Measurements from ENCODE around the gene REC8. TPM values are rescaled to one million over a fixed set of nuclear protein-coding genes. Genes with fewer than 3 reads are reported as not detected.

REC8 gene
- total RNA-seq, 4 donors from 2014 or later, result 9.5 to 54.3 (median 42.1) TPM

GRCh38 chr14:24177891-24178290, 6.0 kb downstream of the REC8 start:
- H3K4me1 ChIP-seq, result no peaks in the 10 kb centered on the region
- TF ChIP-seq CTCF (IDR thresholded peaks at IDR 0.05) (no peak), POLR2A (IDR thresholded peaks at IDR 0.05) (no peak)
- H3K36me3 ChIP-seq, result no peaks in the 10 kb centered on the region
- H3K4me3 ChIP-seq, result no peak overlapping the region
- intact Hi-C loops (cut with DNase I; ENCODE audit: low total_unique reads), result no loop called here
- H3K27me3 ChIP-seq, result no peaks in the 10 kb centered on the region
- no peak overlapping the region for H3K27ac ChIP-seq
- H3K9me3 ChIP-seq, result no peaks in the 10 kb centered on the region
- DNase-seq, result no peak

GRCh38 chr14:24178399-24179178, 6.7 kb downstream of the REC8 start:
- Histone ChIP-seq H3K4me3 (no peak overlapping the region), H3K27ac (peak overlapping the region in 1 of 2 donors; percentile 78), H3K9me3 (no peaks in the 10 kb centered on the region), H3K36me3 (no peaks in the 10 kb centered on the region), H3K27me3 (no peaks in the 10 kb centered on the region), H3K4me1 (no peaks in the 10 kb centered on the region)
- DNase-seq, result no peak
- TF ChIP-seq CTCF (IDR thresholded peaks at IDR 0.05) (no peak), POLR2A (IDR thresholded peaks at IDR 0.05) (no peak)
- intact Hi-C loops (cut with DNase I; ENCODE audit: low total_unique reads), result no loop called here

- H3K9me3 ChIP-seq, result no peaks in the 10 kb centered on the region
- no peaks in the 10 kb centered on the region for H3K27me3 ChIP-seq
- no peaks in the 10 kb centered on the region for H3K36me3 ChIP-seq
- no peak overlapping the region for H3K4me3 ChIP-seq
- no peaks in the 10 kb centered on the region for H3K4me1 ChIP-seq
- TF ChIP-seq POLR2A (IDR thresholded peaks at IDR 0.05), result no peak
- TF ChIP-seq CTCF (IDR thresholded peaks at IDR 0.05), result no peak
- DNase-seq, result no peak
- intact Hi-C loops (cut with DNase I; ENCODE audit: low total_unique reads), result no loop called here
- peak overlapping the region; percentile 78 to 79 for H3K27ac ChIP-seq
Observed at GRCh38 chr14:24179294-24179960, 7.5 kb downstream of the REC8 start.

- peak overlapping the region; percentile 78 to 79 for H3K27ac ChIP-seq
- H3K9me3 ChIP-seq, result no peaks in the 10 kb centered on the region
- H3K4me1 ChIP-seq, result no peaks in the 10 kb centered on the region
- H3K27me3 ChIP-seq, result no peaks in the 10 kb centered on the region
- intact Hi-C loops (cut with DNase I; ENCODE audit: low total_unique reads), result no loop called here
- peak in 1 of 2 donors; percentile 42 for DNase-seq
- TF ChIP-seq POLR2A (IDR thresholded peaks at IDR 0.05), result no peak
- no peak for TF ChIP-seq CTCF (IDR thresholded peaks at IDR 0.05)
- H3K4me3 ChIP-seq, result no peak overlapping the region
- H3K36me3 ChIP-seq, result no peaks in the 10 kb centered on the region
Observed at GRCh38 chr14:24179961-24180796, 8.3 kb downstream of the REC8 start.

All from uterus (tissue), 4 donors.